Mesothelial cell of epicardium (in vitro differentiated cells): ENCODE data around the gene MARCHF2. TPM values are rescaled to one million over a fixed set of nuclear protein-coding genes. Genes with fewer than 3 reads are reported as not detected.
"Not testable (repeated sequence)": the region's sequence is repeated elsewhere in the genome, so short reads cannot be mapped to it uniquely, and the experiment has no call there.

Experiments
- DNase-seq, 2 experiments: peaks; one replicate each; pipeline ENCODE4 v3.0.0; 2021; ENCODE audit warnings: low spot score in 2 of 2; ENCODE audit not compliant: unreplicated experiment in 2 of 2
- H3K27ac Mint-ChIP-seq: 2 replicates; pipeline ENCODE4 v1.8.0; 2021; ENCODE audit warnings: mixed read lengths
- H3K27me3 Mint-ChIP-seq: 2 replicates; pipeline ENCODE4 v1.8.0; 2021; ENCODE audit warnings: low read depth, mixed read lengths
- H3K36me3 Mint-ChIP-seq: 2 replicates; pipeline ENCODE4 v1.8.0; 2021; ENCODE audit warnings: mixed read lengths
- H3K4me1 Mint-ChIP-seq: 2 replicates; pipeline ENCODE4 v1.8.0; 2021; ENCODE audit warnings: mixed read lengths
- H3K4me3 Mint-ChIP-seq: 2 replicates; pipeline ENCODE4 v1.8.0; 2021; ENCODE audit warnings: mild to moderate bottlenecking, moderate library complexity, mixed read lengths
- H3K9me3 Mint-ChIP-seq: 2 replicates; pipeline ENCODE4 v1.8.0; 2021; ENCODE audit warnings: mixed read lengths
- total RNA-seq: library from RNA; stranded (reverse); gene quantifications from 3 replicates; pipeline ENCODE4 v1.2.1, GENCODE V29; 2021
- TF ChIP-seq, protein P1 (sequence below): fragments of 200-600 bp; sonication (generic); IDR thresholded peaks from one replicate; pipeline ENCODE4 v1.5.0; 2021; ENCODE audit warnings: antibody characterized with exemption; ENCODE audit not compliant: unreplicated experiment

MARCHF2 gene
- total RNA-seq, 1 donor from 2014 or later = 21.4 TPM

DNA sequence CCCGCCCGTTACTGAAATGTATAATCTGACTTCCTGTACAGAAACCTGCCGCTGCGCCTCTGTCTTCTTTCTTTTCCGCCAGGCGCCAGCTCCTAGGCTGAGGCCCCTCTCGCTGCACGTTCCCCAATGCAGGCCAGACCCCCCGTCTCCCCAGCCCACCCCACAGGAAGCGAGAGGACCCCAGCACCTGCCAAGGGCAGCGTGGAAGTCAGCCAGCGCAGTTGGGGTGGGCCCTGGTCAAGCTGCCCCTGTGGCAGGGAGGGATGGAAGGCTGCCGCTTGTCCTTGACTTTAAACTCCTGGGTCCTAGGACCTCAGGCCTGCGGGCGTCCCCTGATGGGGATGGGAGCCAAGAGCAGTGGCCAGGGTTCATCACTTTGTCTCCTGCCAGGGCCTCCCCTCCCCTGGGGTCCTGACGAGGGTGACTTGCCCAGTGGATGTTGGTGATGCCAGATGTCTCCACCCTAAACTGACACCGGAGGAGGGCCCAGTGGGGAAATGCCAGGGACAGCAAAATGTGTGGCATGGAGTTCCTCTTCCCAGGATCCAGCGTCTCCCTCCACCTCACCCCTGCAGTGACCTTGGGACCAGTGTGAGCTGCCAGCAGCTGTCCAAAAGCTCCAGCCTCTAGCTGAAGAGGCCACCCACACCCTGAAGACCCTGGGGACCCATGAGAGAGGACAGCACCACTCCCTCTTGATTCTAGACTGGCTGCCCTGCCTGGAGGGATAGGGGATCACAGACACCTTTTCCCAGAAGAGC is 8.5 kb upstream of the MARCHF2 start:
- Mint-ChIP-seq H3K27ac (no peak overlapping the region), H3K4me3 (no peak overlapping the region), H3K36me3 (peaks cover 18% of the 10 kb centered on the region), H3K27me3 (no peaks in the 10 kb centered on the region), H3K4me1 (no peaks in the 10 kb centered on the region), H3K9me3 (no peaks in the 10 kb centered on the region)
- DNase-seq = no peak
- TF ChIP-seq, protein P1, sequence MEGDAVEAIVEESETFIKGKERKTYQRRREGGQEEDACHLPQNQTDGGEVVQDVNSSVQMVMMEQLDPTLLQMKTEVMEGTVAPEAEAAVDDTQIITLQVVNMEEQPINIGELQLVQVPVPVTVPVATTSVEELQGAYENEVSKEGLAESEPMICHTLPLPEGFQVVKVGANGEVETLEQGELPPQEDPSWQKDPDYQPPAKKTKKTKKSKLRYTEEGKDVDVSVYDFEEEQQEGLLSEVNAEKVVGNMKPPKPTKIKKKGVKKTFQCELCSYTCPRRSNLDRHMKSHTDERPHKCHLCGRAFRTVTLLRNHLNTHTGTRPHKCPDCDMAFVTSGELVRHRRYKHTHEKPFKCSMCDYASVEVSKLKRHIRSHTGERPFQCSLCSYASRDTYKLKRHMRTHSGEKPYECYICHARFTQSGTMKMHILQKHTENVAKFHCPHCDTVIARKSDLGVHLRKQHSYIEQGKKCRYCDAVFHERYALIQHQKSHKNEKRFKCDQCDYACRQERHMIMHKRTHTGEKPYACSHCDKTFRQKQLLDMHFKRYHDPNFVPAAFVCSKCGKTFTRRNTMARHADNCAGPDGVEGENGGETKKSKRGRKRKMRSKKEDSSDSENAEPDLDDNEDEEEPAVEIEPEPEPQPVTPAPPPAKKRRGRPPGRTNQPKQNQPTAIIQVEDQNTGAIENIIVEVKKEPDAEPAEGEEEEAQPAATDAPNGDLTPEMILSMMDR = no peak

DNA sequence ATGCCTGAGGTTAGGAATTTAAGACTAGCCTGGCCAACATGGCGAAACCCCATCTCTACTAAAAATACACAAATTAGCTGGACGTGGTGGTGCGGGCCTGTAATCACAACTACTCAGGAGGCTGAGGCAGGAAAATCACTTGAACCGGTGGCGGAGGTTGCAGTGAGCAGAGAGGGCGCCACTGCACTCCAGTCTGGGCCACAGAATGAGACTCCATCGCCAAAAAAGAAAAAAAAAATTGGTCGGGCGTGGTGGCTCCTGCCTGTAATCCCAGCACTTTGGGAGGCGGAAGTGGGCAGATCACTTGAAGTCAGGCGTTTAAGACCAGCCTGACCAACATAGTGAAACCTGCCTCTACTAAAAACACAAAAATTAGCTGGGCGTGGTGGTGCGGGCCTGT is 2.4 kb upstream of the MARCHF2 start:
- DNase-seq, H3K4me3 Mint-ChIP-seq, H3K36me3 Mint-ChIP-seq, H3K9me3 Mint-ChIP-seq, H3K4me1 Mint-ChIP-seq, H3K27me3 Mint-ChIP-seq, H3K27ac Mint-ChIP-seq: not testable (repeated sequence)

DNA sequence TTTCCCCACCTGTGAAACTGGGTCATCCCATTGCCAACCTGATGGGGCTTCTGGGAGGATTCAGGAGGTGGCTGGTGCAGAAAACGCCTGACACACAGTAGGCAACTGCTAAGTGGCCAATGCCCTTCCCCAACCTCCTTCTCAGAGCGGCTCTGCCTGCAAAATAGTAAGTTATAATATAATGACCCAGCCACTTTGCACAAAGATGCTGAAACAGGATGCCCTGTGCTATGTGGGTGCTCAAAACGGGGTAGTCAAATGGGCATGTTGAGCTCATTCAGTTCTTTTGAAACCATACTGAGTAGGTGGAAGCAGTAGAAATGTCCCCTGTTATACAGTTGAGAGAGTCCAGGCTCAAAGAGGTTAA is 507 bp downstream of the MARCHF2 start:
- H3K4me3 Mint-ChIP-seq = peak overlapping the region; percentile 59
- H3K36me3 Mint-ChIP-seq = no peaks in the 10 kb centered on the region
- H3K27ac Mint-ChIP-seq = no peak overlapping the region
- H3K4me1 Mint-ChIP-seq = peaks cover 12% of the 10 kb centered on the region
- TF ChIP-seq, protein P1 = no peak
- no peaks in the 10 kb centered on the region for H3K9me3 Mint-ChIP-seq
- H3K27me3 Mint-ChIP-seq = no peaks in the 10 kb centered on the region
- no peak for DNase-seq

DNA sequence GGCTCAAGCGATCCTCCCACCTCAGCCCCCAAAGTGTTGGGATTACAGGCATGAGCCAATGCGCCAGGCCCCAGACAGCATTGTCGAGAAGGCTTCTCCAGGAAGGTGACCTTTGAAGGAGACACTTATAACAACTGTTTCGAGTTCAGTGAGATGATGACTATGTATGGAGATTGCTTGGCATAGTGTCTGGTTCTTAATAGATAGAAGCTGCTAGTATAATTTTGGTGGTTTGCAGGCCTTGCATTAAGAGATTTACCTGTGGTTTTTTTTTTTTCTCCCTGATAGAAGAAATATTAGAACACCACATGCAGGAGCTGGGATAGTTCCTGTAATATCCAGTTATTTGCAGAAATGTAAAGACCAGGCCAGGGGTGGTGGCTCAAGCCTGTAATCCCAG is 3.7 kb downstream of the MARCHF2 start:
- Mint-ChIP-seq H3K27ac (no peak overlapping the region), H3K4me1 (peaks cover 12% of the 10 kb centered on the region), H3K4me3 (no peak overlapping the region), H3K27me3 (no peaks in the 10 kb centered on the region), H3K36me3 (no peaks in the 10 kb centered on the region), H3K9me3 (no peaks in the 10 kb centered on the region)
- TF ChIP-seq, protein P1 = no peak
- no peak for DNase-seq

DNA sequence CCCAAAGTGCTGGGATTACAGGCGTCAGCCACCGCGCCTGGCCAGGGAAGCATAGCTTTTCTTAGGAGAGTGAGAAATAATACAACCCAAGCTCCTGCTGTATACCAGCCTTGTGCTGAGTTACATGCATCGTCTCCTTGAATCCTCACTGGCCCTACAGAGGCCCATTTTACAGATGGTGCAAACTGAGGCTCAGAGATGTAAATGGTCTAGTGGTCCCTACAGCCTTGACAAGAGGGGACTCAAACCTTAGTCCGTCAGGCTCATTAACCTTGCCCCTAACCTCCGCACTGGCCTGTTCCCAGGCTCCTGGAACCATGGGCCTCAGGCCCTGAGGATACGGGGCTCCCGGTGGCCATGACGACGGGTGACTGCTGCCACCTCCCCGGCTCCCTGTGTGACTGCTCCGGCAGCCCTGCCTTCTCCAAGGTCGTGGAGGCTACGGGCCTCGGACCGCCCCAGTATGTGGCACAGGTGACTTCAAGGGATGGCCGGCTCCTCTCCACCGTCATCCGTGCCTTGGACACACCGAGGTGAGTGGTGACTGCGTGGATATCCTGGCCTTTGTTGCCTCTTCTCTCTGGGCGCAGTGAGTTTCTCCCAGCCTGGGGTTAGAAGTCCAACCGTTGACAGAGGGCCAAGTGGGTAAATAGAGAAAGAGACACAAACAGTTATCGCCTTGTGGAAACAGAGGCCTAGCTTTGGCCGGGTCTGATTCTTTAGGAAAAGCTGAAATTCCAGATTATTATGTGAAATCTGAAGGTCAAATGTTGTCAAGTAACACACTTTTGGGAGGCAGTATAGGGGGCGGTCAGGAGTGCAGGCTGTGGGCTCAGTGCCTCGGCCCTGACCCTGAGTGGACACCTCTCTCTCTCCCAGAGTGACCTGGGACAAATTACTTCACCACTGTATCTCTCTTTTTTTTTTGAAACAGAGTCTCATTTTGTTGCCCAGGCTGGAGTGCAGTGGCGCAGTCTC is 8.7 kb downstream of the MARCHF2 start:
- Mint-ChIP-seq H3K27me3 (no peaks in the 10 kb centered on the region), H3K9me3 (no peaks in the 10 kb centered on the region), H3K4me1 (peaks cover 8% of the 10 kb centered on the region)

More for the DNA sequence above, 8.7 kb downstream of the MARCHF2 start:
- H3K27ac Mint-ChIP-seq = no peak overlapping the region
- H3K4me3 Mint-ChIP-seq = no peak overlapping the region
- TF ChIP-seq, protein P1 = no peak
- peaks cover 6% of the 10 kb centered on the region for H3K36me3 Mint-ChIP-seq
- DNase-seq = no peak
